Ishikawa (cell line): Measurements from ENCODE around the gene SPINK7.

Experiments
- CEBPB ChIP-seq: IDR thresholded peaks from 2 replicates; pipeline ENCODE4 v1.6.1; 2012
- CREB1 ChIP-seq: IDR thresholded peaks from 2 replicates; pipeline ENCODE4 v1.6.1; 2012; ENCODE audit warnings: low read depth
- EGR1 ChIP-seq: IDR thresholded peaks from 2 replicates; pipeline ENCODE4 v1.6.1; 2012
- EP300 ChIP-seq: IDR thresholded peaks from 2 replicates; pipeline ENCODE4 v1.6.1; 2012; ENCODE audit warnings: borderline replicate concordance
- FOXM1 ChIP-seq: IDR thresholded peaks from 2 replicates; pipeline ENCODE4 v1.6.1; 2012; ENCODE audit warnings: low read depth, borderline replicate concordance
- MAX ChIP-seq: IDR thresholded peaks from 2 replicates; pipeline ENCODE4 v1.6.1; 2012
- NFIC ChIP-seq: IDR thresholded peaks from 2 replicates; pipeline ENCODE4 v1.6.1; 2012
- RAD21 ChIP-seq: IDR thresholded peaks from 2 replicates; pipeline ENCODE4 v1.6.1; 2012; ENCODE audit warnings: low read depth
- TAF1 ChIP-seq: IDR thresholded peaks from 2 replicates; pipeline ENCODE4 v1.6.1; 2012; ENCODE audit warnings: low read depth, mild to moderate bottlenecking
- TCF12 ChIP-seq: IDR thresholded peaks from 2 replicates; pipeline ENCODE4 v1.6.1; 2012; ENCODE audit warnings: low read depth
- TEAD4 ChIP-seq: IDR thresholded peaks from 2 replicates; pipeline ENCODE4 v1.6.1; 2012
- USF1 ChIP-seq: IDR thresholded peaks from 2 replicates; pipeline ENCODE4 v1.6.1; 2012
- YY1 ChIP-seq: IDR thresholded peaks from 2 replicates; pipeline ENCODE4 v1.6.1; 2012; ENCODE audit warnings: low read depth
- ZBTB7A ChIP-seq: IDR thresholded peaks from 2 replicates; pipeline ENCODE4 v1.6.1; 2012; ENCODE audit warnings: low read depth
- TF ChIP-seq, protein P1 (sequence below): IDR thresholded peaks from 2 replicates; pipeline ENCODE4 v1.6.1; 2012; ENCODE audit warnings: low read depth, mild to moderate bottlenecking

SPINK7 gene

DNA sequence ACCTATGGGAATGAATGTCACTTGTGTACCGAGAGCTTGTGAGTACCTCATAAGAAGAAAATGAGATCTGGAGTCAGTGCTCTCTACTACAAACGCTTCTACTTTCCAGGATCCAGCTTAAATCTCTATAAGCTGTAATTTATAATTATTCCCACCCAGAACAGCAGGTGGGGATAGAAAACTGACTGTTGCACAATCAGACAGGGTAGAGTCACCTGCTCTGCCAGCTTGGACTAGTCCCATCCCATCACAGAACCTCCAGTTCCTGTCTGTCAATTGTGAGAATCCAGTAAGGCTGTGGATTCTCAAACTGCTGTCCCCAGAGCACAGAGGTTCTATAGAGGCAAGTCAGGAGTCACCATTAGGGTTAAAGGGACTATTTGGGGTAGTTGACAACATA is 2.0 kb downstream of the SPINK7 start:
- TF ChIP-seq CEBPB (no peak), CREB1 (no peak), USF1 (no peak), EP300 (no peak)

DNA sequence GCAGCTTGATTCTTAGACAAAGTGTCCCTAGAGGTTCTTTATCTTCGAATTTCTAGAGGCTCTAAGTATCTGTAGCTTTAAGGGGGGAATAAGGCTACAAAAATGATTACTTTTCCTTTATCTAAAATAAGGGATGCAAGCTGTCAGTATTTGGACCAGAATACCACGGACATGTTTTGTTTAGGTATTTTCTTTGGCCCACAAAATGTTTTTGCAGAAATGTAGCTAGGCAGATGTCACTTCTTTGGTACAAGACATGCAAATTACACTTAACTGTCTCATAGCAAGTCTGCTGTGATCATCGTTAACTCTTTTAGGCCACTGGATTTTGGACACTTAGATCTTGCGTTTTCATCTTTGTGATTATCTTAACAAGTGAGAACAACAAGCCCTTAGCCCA is 2.5 kb downstream of the SPINK7 start:
- TF ChIP-seq NFIC (no peak), FOXM1 (no peak)

DNA sequence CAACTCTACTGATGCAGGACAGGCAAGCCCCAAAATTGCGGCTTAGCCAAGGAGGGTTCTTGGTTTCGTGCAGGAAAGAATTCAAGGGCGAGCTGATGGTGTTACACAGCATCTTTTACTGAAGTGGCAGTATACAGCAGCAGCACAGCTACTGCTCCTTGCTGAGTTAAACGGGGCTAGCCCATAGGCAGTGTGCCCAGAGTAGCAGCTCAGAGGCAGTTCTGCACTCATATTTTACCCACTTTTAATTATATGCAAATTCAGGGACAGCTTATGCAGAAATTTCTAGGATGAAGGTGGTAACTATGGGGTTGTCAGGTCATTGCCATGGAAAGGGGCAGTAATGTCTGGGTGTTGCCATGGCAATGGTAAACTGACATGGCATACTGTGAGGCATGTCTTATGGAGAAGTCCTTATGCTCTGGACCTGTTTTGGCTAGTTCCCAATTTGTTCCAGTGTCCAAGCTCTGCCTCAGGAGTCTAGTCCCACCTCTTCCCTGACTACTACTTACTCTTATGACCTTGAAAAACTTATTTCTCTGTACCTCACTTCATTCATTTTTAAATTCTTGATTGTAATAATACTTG is 21.1 kb downstream of the SPINK7 start:
- no peak for TF ChIP-seq MAX
- no peak for TF ChIP-seq CEBPB
- TF ChIP-seq RAD21 = no peak
- no peak for TF ChIP-seq EGR1
- TF ChIP-seq FOXM1 = no peak
- no peak for TF ChIP-seq TCF12
- TF ChIP-seq ZBTB7A = no peak
- no peak for TF ChIP-seq EP300
- no peak for TF ChIP-seq NFIC
- TF ChIP-seq CREB1 = no peak
- TF ChIP-seq USF1 = no peak
- TF ChIP-seq TAF1 = no peak
- no peak for TF ChIP-seq YY1

DNA sequence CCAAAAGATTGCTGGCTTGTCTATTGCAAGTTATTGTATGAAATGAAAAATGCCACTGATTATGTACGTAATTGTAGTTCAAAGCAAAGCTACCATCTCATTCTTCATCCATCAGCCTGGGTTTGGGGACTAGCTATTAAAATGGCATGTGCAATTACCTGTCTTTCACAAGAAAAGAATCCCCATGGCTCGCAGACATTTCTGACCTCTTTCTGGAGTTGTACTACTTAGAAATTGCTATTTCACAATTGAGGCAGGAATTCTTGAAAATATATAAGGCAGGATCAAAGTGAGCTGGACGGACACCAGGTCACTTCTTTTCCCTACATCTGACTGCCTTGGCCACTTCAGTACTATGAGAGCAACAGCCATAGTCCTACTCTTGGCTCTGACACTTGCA is 23.0 kb downstream of the SPINK7 start, which contains the start of gene SPINK9:
Gene SPINK9, plus strand, starts transcription at position 301 of the 400 bp plus-strand sequence. Its CDS starts 55 bp downstream, at position 356.
- TF ChIP-seq CREB1 = no peak
- TF ChIP-seq EP300 = no peak
- no peak for TF ChIP-seq EGR1
- no peak for TF ChIP-seq TAF1
- TF ChIP-seq NFIC = no peak
- TF ChIP-seq FOXM1 = no peak
- TF ChIP-seq, protein P1, sequence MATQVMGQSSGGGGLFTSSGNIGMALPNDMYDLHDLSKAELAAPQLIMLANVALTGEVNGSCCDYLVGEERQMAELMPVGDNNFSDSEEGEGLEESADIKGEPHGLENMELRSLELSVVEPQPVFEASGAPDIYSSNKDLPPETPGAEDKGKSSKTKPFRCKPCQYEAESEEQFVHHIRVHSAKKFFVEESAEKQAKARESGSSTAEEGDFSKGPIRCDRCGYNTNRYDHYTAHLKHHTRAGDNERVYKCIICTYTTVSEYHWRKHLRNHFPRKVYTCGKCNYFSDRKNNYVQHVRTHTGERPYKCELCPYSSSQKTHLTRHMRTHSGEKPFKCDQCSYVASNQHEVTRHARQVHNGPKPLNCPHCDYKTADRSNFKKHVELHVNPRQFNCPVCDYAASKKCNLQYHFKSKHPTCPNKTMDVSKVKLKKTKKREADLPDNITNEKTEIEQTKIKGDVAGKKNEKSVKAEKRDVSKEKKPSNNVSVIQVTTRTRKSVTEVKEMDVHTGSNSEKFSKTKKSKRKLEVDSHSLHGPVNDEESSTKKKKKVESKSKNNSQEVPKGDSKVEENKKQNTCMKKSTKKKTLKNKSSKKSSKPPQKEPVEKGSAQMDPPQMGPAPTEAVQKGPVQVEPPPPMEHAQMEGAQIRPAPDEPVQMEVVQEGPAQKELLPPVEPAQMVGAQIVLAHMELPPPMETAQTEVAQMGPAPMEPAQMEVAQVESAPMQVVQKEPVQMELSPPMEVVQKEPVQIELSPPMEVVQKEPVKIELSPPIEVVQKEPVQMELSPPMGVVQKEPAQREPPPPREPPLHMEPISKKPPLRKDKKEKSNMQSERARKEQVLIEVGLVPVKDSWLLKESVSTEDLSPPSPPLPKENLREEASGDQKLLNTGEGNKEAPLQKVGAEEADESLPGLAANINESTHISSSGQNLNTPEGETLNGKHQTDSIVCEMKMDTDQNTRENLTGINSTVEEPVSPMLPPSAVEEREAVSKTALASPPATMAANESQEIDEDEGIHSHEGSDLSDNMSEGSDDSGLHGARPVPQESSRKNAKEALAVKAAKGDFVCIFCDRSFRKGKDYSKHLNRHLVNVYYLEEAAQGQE = no peak
- TF ChIP-seq RAD21 = no peak
- no peak for TF ChIP-seq USF1
- TF ChIP-seq TEAD4 = no peak
- TF ChIP-seq YY1 = no peak

DNA sequence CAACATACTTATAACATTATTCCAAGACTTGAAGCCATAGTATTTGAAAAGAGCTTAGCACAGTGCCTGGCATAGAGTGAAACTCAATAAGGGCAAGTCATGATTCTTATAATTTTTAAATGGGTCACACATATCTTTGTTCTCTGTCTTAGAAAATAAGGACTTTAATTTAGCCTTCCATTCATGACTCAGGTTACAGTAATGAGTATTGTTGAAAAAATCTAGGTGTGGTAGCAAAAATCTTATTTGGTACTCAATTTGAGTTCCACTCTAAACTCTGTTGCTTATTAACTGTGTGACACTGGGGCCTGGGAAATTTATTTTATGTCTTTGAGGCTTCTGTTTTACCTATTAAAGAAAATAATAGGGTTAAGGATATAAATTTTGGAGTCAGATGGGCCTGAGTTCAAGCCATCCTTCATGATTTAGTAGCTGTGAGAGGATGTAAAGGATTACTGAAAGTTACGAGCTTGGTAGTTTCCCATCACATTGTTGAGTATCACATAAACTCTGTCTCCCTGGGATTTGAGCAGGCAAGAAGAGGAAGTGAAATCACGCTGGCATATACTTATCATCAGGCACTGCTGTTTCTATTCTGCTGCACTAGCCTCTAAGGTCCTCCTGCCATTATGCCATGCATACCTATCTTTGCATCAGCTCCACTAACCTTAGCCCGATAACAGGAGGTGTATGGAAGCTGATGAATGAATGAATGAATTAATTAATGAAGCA is 24.6 kb downstream of the SPINK7 start:
- TF ChIP-seq FOXM1 = no peak
- no peak for TF ChIP-seq TAF1
- no peak for TF ChIP-seq ZBTB7A
- no peak for TF ChIP-seq CEBPB
- no peak for TF ChIP-seq MAX
- no peak for TF ChIP-seq EP300
- TF ChIP-seq RAD21 = no peak
- TF ChIP-seq EGR1 = no peak
- TF ChIP-seq CREB1 = no peak
- TF ChIP-seq, protein P1 = no peak
- TF ChIP-seq TEAD4 = no peak
- no peak for TF ChIP-seq NFIC
- TF ChIP-seq TCF12 = no peak
- no peak for TF ChIP-seq USF1
- TF ChIP-seq YY1 = no peak
